HG03457 (cell line): ENCODE measurements around the gene FSD2.

Source experiments
- ATAC-seq: cut with Tn5 transposase; IDR thresholded peaks from one replicate; pipeline ENCODE4 v1.9.1; 2021; ENCODE audit warnings: moderate number of reproducible peaks; ENCODE audit not compliant: unreplicated experiment

Gene FSD2

GRCh38 chr15:82805994-82806406, at the start of gene FSD2:
FSD2 (minus strand) TSS chr15:82806069; CDS start chr15:82787390, 18,679 bp downstream.
- peak; percentile 47 for ATAC-seq

- ATAC-seq, result no peak
Observed at GRCh38 chr15:82854554-82854953, 48.7 kb upstream of the FSD2 start.

GRCh38 chr15:82852941-82853561, 47.2 kb upstream of the FSD2 start:
- no peak for ATAC-seq

GRCh38 chr15:82851981-82852511, 46.2 kb upstream of the FSD2 start:
- no peak for ATAC-seq

GRCh38 chr15:82851306-82851850, 45.5 kb upstream of the FSD2 start:
- no peak for ATAC-seq

- ATAC-seq, result no peak
Observed at GRCh38 chr15:82850731-82851130, 44.9 kb upstream of the FSD2 start.

- no peak for ATAC-seq
Observed at GRCh38 chr15:82849556-82850512, 44.0 kb upstream of the FSD2 start.

GRCh38 chr15:82848241-82848993, 42.5 kb upstream of the FSD2 start:
- ATAC-seq, result no peak

- no peak for ATAC-seq
Observed at GRCh38 chr15:82847703-82848102, 41.8 kb upstream of the FSD2 start.

GRCh38 chr15:82846621-82847020, 40.8 kb upstream of the FSD2 start:
- ATAC-seq, result no peak

- no peak for ATAC-seq
Observed at GRCh38 chr15:82845686-82846085, 39.8 kb upstream of the FSD2 start.

GRCh38 chr15:82843566-82843965, 37.7 kb upstream of the FSD2 start:
- ATAC-seq, result no peak

GRCh38 chr15:82840166-82840565, 34.3 kb upstream of the FSD2 start:
- ATAC-seq, result no peak

GRCh38 chr15:82839136-82839535, 33.3 kb upstream of the FSD2 start:
- ATAC-seq, result no peak

- ATAC-seq, result no peak
Observed at GRCh38 chr15:82838096-82838735, 32.3 kb upstream of the FSD2 start.

- ATAC-seq, result no peak
Observed at GRCh38 chr15:82835391-82835917, 29.6 kb upstream of the FSD2 start.

- no peak for ATAC-seq
Observed at GRCh38 chr15:82833362-82833682, 27.5 kb upstream of the FSD2 start.

- peak; percentile 72 for ATAC-seq
Observed at GRCh38 chr15:82832601-82833361, 26.9 kb upstream of the FSD2 start.

- ATAC-seq, result no peak
Observed at GRCh38 chr15:82831894-82832600, 26.2 kb upstream of the FSD2 start.
